Measurements from ENCODE around the gene POLR1G.

GRCh38 chr19:45402298-45403061, 4.0 kb upstream of the POLR1G start:
- TF ChIP-seq, protein P1, sequence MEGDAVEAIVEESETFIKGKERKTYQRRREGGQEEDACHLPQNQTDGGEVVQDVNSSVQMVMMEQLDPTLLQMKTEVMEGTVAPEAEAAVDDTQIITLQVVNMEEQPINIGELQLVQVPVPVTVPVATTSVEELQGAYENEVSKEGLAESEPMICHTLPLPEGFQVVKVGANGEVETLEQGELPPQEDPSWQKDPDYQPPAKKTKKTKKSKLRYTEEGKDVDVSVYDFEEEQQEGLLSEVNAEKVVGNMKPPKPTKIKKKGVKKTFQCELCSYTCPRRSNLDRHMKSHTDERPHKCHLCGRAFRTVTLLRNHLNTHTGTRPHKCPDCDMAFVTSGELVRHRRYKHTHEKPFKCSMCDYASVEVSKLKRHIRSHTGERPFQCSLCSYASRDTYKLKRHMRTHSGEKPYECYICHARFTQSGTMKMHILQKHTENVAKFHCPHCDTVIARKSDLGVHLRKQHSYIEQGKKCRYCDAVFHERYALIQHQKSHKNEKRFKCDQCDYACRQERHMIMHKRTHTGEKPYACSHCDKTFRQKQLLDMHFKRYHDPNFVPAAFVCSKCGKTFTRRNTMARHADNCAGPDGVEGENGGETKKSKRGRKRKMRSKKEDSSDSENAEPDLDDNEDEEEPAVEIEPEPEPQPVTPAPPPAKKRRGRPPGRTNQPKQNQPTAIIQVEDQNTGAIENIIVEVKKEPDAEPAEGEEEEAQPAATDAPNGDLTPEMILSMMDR (conservative IDR thresholded peaks at IDR 0.05), result no peak
- no peak for TF ChIP-seq ZFX (IDR thresholded peaks at IDR 0.05)

All from C4-2B (cell line).